H9 (cell line): ENCODE results near the gene RERG. TPM values are rescaled to one million over a fixed set of nuclear protein-coding genes. Genes with fewer than 3 reads are reported as not detected.

Experiments
- DNase-seq: peaks from one replicate; pipeline ENCODE4 v3.0.0-alpha.2; 2017
- H2AFZ ChIP-seq: one replicate; pipeline ENCODE4 v1.6.1; 2013; ENCODE audit warnings: mild to moderate bottlenecking, low read length, control low read depth, moderate library complexity
- H2AK5ac ChIP-seq: 2 replicates; pipeline ENCODE4 v1.6.1; 2013; ENCODE audit warnings: low read length, control low read depth, mixed read lengths; ENCODE audit not compliant: insufficient read length
- H2BK120ac ChIP-seq: one replicate; pipeline ENCODE4 v1.6.1; 2013; ENCODE audit warnings: low read depth, mild to moderate bottlenecking, low read length, control low read depth, inconsistent platforms; ENCODE audit not compliant: poor library complexity, severe bottlenecking
- H2BK12ac ChIP-seq: 2 replicates; pipeline ENCODE4 v1.6.1; 2013; ENCODE audit warnings: low read length, control low read depth, mixed read lengths, low read depth; ENCODE audit not compliant: insufficient read length
- H2BK15ac ChIP-seq: 2 replicates; pipeline ENCODE4 v1.6.1; 2013; ENCODE audit warnings: low read depth, low read length, control low read depth
- H2BK20ac ChIP-seq: one replicate; pipeline ENCODE4 v1.6.1; 2013; ENCODE audit warnings: low read depth, mild to moderate bottlenecking, low read length, control low read depth, inconsistent platforms; ENCODE audit not compliant: poor library complexity, severe bottlenecking
- H2BK5ac ChIP-seq: 2 replicates; pipeline ENCODE4 v1.6.1; 2013; ENCODE audit warnings: low read length, control low read depth, mixed read lengths; ENCODE audit not compliant: insufficient read length
- H3K14ac ChIP-seq: 2 replicates; pipeline ENCODE4 v1.6.1; 2013; ENCODE audit warnings: low read length, control low read depth; ENCODE audit not compliant: insufficient read depth
- H3K18ac ChIP-seq: 2 replicates; pipeline ENCODE4 v1.6.1; 2013; ENCODE audit warnings: low read depth, mild to moderate bottlenecking, mixed read lengths, low read length, control low read depth; ENCODE audit not compliant: insufficient read length
- H3K23ac ChIP-seq: 2 replicates; pipeline ENCODE4 v1.6.1; 2013; ENCODE audit warnings: low read length, control low read depth, mixed read lengths, low read depth; ENCODE audit not compliant: insufficient read length
- H3K23me2 ChIP-seq: 2 replicates; pipeline ENCODE4 v1.6.1; 2013; ENCODE audit warnings: low read depth, mild to moderate bottlenecking, mixed read lengths, low read length, control low read depth; ENCODE audit not compliant: insufficient read length, poor library complexity, severe bottlenecking
- H3K27ac ChIP-seq: 2 replicates; pipeline ENCODE4 v1.5.1; 2013; ENCODE audit warnings: low read length, control low read depth, mixed read lengths, low read depth; ENCODE audit not compliant: insufficient read length
- H3K27me3 ChIP-seq: 2 replicates; pipeline ENCODE4 v1.6.1; 2013; ENCODE audit warnings: low read length, control low read depth, inconsistent platforms; ENCODE audit not compliant: insufficient read depth
- H3K4ac ChIP-seq: 2 replicates; pipeline ENCODE4 v1.6.1; 2013; ENCODE audit warnings: low read depth, mild to moderate bottlenecking, control low read depth, inconsistent platforms, low read length, moderate library complexity
- H3K4me1 ChIP-seq: 2 replicates; pipeline ENCODE4 v1.6.1; 2013; ENCODE audit warnings: low read length, control low read depth, inconsistent platforms; ENCODE audit not compliant: insufficient read depth
- H3K4me2 ChIP-seq: 2 replicates; pipeline ENCODE4 v1.6.1; 2013; ENCODE audit warnings: low read length, control low read depth, mixed read lengths; ENCODE audit not compliant: insufficient read length, insufficient read depth
- H3K56ac ChIP-seq: 2 replicates; pipeline ENCODE4 v1.6.1; 2013; ENCODE audit warnings: low read depth, mild to moderate bottlenecking, mixed read lengths, low read length, control low read depth; ENCODE audit not compliant: insufficient read length
- H3K79me1 ChIP-seq: 2 replicates; pipeline ENCODE4 v1.6.1; 2013; ENCODE audit warnings: low read depth, mild to moderate bottlenecking, moderate library complexity, low read length, control low read depth, inconsistent platforms; ENCODE audit not compliant: insufficient read depth, poor library complexity, severe bottlenecking
- H3K79me2 ChIP-seq: 2 replicates; pipeline ENCODE4 v1.6.1; 2013; ENCODE audit warnings: low read length, control low read depth, inconsistent platforms; ENCODE audit not compliant: insufficient read depth
- H3K9ac ChIP-seq: 2 replicates; pipeline ENCODE4 v1.6.1; 2013; ENCODE audit warnings: low read length, control low read depth, mixed read lengths; ENCODE audit not compliant: insufficient read length; ENCODE audit errors: extremely low read depth
- H3K9me3 ChIP-seq: one replicate; pipeline ENCODE4 v1.6.1; 2013; ENCODE audit warnings: low read depth, low read length, inconsistent platforms; ENCODE audit not compliant: control insufficient read depth
- H3T11ph ChIP-seq: one replicate; pipeline ENCODE4 v1.6.1; 2013; ENCODE audit warnings: mild to moderate bottlenecking, low read length, control low read depth, inconsistent platforms
- H4K20me1 ChIP-seq: one replicate; pipeline ENCODE4 v1.6.1; 2013; ENCODE audit not compliant: control insufficient read depth, insufficient read length, insufficient read depth
- H4K5ac ChIP-seq: 2 replicates; pipeline ENCODE4 v1.6.1; 2013; ENCODE audit warnings: low read depth, mild to moderate bottlenecking, mixed read lengths, low read length, control low read depth; ENCODE audit not compliant: insufficient read length
- H4K8ac ChIP-seq: replicated peaks from 2 replicates; pipeline ENCODE4 v1.6.1; 2013; ENCODE audit warnings: low read length, control low read depth, mixed read lengths, low read depth; ENCODE audit not compliant: insufficient read length
- H4K91ac ChIP-seq: 2 replicates; pipeline ENCODE4 v1.6.1; 2013; ENCODE audit warnings: low read depth, mild to moderate bottlenecking, moderate library complexity, mixed read lengths, low read length, control low read depth; ENCODE audit not compliant: insufficient read length
- H3K27ac Mint-ChIP-seq, 3 experiments: 2 replicates in 2 of 3; 3 replicates in 1 of 3; pipeline ENCODE4 v1.8.0; 2020 to 2021; ENCODE audit warnings: mixed read lengths in 3 of 3, mild to moderate bottlenecking in 1 of 3, moderate library complexity in 1 of 3
- H3K27me3 Mint-ChIP-seq: 2 replicates; pipeline ENCODE4 v1.8.0; 2021; ENCODE audit warnings: low read depth, mild to moderate bottlenecking, moderate library complexity, mixed read lengths
- H3K36me3 Mint-ChIP-seq, 3 experiments: 2 replicates in 2 of 3; 3 replicates in 1 of 3; pipeline ENCODE4 v1.8.0; 2020 to 2021; ENCODE audit warnings: low read depth in 3 of 3, mixed read lengths in 3 of 3; ENCODE audit not compliant: insufficient read depth in 1 of 3
- H3K4me1 Mint-ChIP-seq, 2 experiments: 2 replicates each; pipeline ENCODE4 v1.8.0; 2020; ENCODE audit warnings: mixed read lengths in 2 of 2
- H3K4me3 Mint-ChIP-seq, 2 experiments: 2 replicates in 1 of 2; 3 replicates in 1 of 2; pipeline ENCODE4 v1.8.0; 2020 to 2021; ENCODE audit warnings: mild to moderate bottlenecking in 2 of 2, mixed read lengths in 2 of 2, moderate library complexity in 1 of 2
- H3K9me3 Mint-ChIP-seq, 2 experiments: 2 replicates in 1 of 2; 3 replicates in 1 of 2; pipeline ENCODE4 v1.8.0; 2020; ENCODE audit warnings: mild to moderate bottlenecking in 2 of 2, mixed read lengths in 2 of 2, moderate library complexity in 1 of 2
- WGBS: extraction: QIAGEN DNeasy Blood & Tissue Kit; methylation state at CpG from one replicate; pipeline ENCODE4 v1.1.7; 2013; ENCODE audit warnings: missing lambda C conversion rate, low lambda C conversion rate, mixed read lengths; ENCODE audit not compliant: insufficient read length; ENCODE audit errors: extremely low coverage; 5-methylcytosine and 5-hydroxymethylcytosine counted together
- total RNA-seq: library from RNA; stranded (reverse); gene quantifications from 2 replicates; pipeline ENCODE4 v1.2.1, GENCODE V29; 2021
- TF ChIP-seq, protein P1 (sequence below): fragments of 200-600 bp; sonication (generic); conservative IDR thresholded peaks from 3 replicates; pipeline ENCODE4 v1.8.0; 2021; ENCODE audit warnings: antibody characterized with exemption, mild to moderate bottlenecking

The RERG gene
- total RNA-seq, 1 experiment from 2014 or later: not detected

DNA sequence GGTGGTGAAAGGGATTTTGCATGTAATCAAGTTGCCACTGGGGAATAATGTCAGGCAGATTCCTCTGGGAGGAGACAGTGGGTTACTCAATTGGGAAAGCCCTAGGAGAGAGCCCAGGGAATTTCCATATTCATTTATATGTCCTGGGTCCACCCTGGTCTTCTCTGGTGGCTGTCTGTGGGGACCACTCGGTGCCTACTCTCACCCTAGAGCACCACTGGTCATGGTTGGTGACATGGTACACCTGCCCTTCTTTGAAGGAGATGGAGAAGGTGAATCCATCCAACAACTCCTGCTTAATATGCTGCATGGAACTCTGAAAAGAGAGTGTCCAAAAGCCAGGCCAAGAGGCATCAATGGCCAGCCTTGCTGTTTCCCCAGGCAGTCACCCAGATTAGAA is 12.8 kb upstream of the RERG start:
- Histone ChIP-seq H3K4me2 (no peak overlapping the region), H3T11ph (no peak overlapping the region), H4K91ac (no peak overlapping the region), H2AFZ (no peak overlapping the region), H2BK20ac (no peak overlapping the region), H3K4ac (no peak overlapping the region), H3K27me3 (no peaks in the 10 kb centered on the region), H3K23ac (no peak overlapping the region), H2BK5ac (no peak overlapping the region), H3K9ac (no peak overlapping the region), H3K79me1 (no peaks in the 10 kb centered on the region), H3K27ac (no peak overlapping the region), H2BK15ac (no peak overlapping the region), H2BK120ac (no peak overlapping the region), H2AK5ac (no peak overlapping the region), H3K18ac (no peak overlapping the region), H4K20me1 (no peaks in the 10 kb centered on the region), H3K4me1 (no peaks in the 10 kb centered on the region), H4K5ac (no peak overlapping the region), H3K56ac (no peak overlapping the region), H2BK12ac (no peak overlapping the region), H3K9me3 (no peaks in the 10 kb centered on the region), H3K23me2 (no peaks in the 10 kb centered on the region), H3K14ac (no peak overlapping the region), H4K8ac (no peak overlapping the region), H3K79me2 (no peaks in the 10 kb centered on the region)
- 0 out of 5 replicates have a peak, but pooled peaks cover 0 to 2% of the 10 kb centered on the region in 2 experiments for H3K9me3 Mint-ChIP-seq
- no peak overlapping the region; a peak in 1 of 7 replicates for H3K27ac Mint-ChIP-seq
- DNase-seq: no peak
- peaks cover 10% of the 10 kb centered on the region for H3K27me3 Mint-ChIP-seq
- no CpG with 5 or more reads among the region's 1 CpG for WGBS
- no peaks in the 10 kb centered on the region for H3K4me1 Mint-ChIP-seq
- no peak overlapping the region for H3K4me3 Mint-ChIP-seq
- TF ChIP-seq, protein P1, sequence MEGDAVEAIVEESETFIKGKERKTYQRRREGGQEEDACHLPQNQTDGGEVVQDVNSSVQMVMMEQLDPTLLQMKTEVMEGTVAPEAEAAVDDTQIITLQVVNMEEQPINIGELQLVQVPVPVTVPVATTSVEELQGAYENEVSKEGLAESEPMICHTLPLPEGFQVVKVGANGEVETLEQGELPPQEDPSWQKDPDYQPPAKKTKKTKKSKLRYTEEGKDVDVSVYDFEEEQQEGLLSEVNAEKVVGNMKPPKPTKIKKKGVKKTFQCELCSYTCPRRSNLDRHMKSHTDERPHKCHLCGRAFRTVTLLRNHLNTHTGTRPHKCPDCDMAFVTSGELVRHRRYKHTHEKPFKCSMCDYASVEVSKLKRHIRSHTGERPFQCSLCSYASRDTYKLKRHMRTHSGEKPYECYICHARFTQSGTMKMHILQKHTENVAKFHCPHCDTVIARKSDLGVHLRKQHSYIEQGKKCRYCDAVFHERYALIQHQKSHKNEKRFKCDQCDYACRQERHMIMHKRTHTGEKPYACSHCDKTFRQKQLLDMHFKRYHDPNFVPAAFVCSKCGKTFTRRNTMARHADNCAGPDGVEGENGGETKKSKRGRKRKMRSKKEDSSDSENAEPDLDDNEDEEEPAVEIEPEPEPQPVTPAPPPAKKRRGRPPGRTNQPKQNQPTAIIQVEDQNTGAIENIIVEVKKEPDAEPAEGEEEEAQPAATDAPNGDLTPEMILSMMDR: no peak
- no peaks in the 10 kb centered on the region for H3K36me3 Mint-ChIP-seq
